Measurements from ENCODE around the gene ACBD7. TPM values are rescaled to one million over a fixed set of nuclear protein-coding genes. Genes with fewer than 3 reads are reported as not detected.

ACBD7 gene
- total RNA-seq, 1 donor from 2014 or later = not detected

DNA sequence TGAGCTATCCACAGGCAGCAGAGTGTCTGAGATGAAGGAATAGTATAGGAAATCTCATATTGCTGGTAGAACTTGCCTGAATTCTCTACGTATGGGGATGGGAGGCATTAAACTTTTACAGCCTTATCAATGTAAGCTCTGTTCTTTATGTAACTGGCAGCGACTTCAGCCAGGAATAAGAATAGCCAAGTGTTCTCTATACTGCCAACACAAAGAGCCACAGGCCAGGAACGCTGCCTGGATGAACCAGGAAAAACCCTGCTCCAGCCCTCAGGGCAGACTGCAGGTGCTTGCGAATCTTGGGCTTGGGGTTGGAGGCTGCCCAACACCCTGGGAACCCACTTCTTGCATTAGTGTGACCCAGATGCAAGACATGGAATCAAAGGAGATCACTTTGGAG lies 50.9 kb downstream of the ACBD7 start:
- H3K27me3 ChIP-seq = no peaks in the 10 kb centered on the region
- DNase-seq (no peak), ATAC-seq (no peak)
- TF ChIP-seq, protein P1, sequence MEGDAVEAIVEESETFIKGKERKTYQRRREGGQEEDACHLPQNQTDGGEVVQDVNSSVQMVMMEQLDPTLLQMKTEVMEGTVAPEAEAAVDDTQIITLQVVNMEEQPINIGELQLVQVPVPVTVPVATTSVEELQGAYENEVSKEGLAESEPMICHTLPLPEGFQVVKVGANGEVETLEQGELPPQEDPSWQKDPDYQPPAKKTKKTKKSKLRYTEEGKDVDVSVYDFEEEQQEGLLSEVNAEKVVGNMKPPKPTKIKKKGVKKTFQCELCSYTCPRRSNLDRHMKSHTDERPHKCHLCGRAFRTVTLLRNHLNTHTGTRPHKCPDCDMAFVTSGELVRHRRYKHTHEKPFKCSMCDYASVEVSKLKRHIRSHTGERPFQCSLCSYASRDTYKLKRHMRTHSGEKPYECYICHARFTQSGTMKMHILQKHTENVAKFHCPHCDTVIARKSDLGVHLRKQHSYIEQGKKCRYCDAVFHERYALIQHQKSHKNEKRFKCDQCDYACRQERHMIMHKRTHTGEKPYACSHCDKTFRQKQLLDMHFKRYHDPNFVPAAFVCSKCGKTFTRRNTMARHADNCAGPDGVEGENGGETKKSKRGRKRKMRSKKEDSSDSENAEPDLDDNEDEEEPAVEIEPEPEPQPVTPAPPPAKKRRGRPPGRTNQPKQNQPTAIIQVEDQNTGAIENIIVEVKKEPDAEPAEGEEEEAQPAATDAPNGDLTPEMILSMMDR (IDR thresholded peaks at IDR 0.05) = no peak
- no peaks in the 10 kb centered on the region for H3K9me3 ChIP-seq
- intact Hi-C loops (cut with DNase I) = no loop called here
- no peaks in the 10 kb centered on the region for H3K4me1 ChIP-seq
- H3K4me3 ChIP-seq = no peak overlapping the region
- no peak overlapping the region for H3K27ac ChIP-seq
- no peaks in the 10 kb centered on the region for H3K36me3 ChIP-seq

DNA sequence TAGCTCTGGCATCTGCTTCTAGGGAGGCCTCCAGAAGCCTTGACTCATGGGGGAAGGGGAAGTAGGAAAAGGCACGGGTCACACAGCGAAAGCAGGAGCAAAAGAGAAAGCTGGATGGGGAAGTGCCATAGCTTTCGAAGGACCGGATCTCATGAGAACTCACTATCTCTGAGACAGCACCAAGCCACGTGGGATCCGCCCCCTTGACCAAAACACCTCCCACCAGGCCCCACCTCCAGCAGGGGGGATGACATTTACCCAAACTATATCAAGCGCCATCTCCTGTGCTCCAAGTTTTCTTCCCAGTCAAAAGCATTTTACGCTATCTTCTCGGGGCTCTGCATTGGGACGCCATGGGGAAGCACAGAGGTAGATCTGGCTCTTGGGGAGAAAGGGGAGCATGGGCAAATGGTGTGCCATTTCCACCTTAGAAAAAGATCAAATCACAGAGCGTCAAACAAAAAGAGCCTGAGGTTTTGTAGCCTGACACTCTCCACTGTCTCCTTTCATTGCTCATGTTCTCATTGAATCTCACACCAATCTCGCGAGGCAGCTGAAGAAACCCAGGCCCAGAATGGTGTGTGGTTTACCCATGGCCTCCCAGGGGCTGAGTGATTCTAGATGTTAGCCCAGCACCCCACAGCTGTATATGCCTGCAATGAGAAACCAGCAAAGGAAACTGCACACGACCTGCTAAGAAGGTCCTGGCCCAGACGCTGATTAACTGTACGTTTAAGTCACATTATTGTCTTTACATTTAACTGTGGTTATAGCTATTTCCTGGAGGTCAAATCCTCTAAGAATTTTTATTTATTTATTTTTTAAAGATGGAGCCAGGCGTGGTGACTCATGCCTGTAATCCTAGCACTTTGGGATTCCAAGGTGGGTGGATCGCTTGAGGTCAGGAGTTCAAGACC lies 52.9 kb downstream of the ACBD7 start:
- H3K27ac ChIP-seq = no peak overlapping the region
- ATAC-seq = peak; percentile 95

DNA sequence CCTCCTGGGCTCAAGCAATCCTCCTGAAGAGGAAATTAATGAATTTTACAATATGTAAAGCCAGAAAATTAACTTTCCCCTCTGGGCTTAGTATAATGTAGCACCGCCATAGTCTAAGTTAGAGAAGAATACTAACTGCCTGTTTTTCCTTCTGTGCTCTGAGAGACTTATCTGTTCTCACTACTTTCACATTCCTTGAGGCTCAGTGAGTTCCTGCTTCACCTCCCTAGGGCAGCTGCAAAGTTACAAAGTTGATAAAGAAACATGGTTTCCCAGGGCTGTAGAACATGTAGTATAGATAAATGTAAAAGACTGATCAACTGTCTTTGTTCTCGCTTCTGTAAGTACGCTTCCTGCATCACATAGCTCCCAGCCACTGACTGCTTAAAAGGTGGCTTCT lies 60.8 kb downstream of the ACBD7 start:
- TF ChIP-seq, protein P1 (IDR thresholded peaks at IDR 0.05) = no peak
- Histone ChIP-seq H3K27me3 (no peaks in the 10 kb centered on the region), H3K9me3 (no peaks in the 10 kb centered on the region), H3K27ac (no peak overlapping the region), H3K4me3 (no peak overlapping the region), H3K36me3 (no peaks in the 10 kb centered on the region), H3K4me1 (no peaks in the 10 kb centered on the region)
- intact Hi-C loops (cut with DNase I) = no loop called here
- DNase-seq (no peak), ATAC-seq (no peak)

More for the DNA sequence above, 52.9 kb downstream of the ACBD7 start:
- H3K27me3 ChIP-seq = no peaks in the 10 kb centered on the region
- TF ChIP-seq, protein P1 (IDR thresholded peaks at IDR 0.05) = no peak
- H3K36me3 ChIP-seq = no peaks in the 10 kb centered on the region
- no peak overlapping the region for H3K4me3 ChIP-seq
- no peaks in the 10 kb centered on the region for H3K9me3 ChIP-seq
- intact Hi-C loops (cut with DNase I) = no loop called here
- peak; percentile 68 for DNase-seq
- no peaks in the 10 kb centered on the region for H3K4me1 ChIP-seq

Other genes starting within 250 kb of the ACBD7 start
- gene SUV39H2, start 209.9 kb downstream of the ACBD7 start, total RNA-seq = 4.5 TPM
- 11.3 TPM for gene DCLRE1C, start 134.7 kb downstream of the ACBD7 start, total RNA-seq
- gene MEIG1, start 129.4 kb downstream of the ACBD7 start, total RNA-seq = not detected
- gene OLAH, start 44.8 kb downstream of the ACBD7 start, total RNA-seq = 0.93 TPM
- 15.3 TPM for gene RPP38, start 8.6 kb upstream of the ACBD7 start, total RNA-seq
- 12.4 TPM for gene NMT2, start 79.9 kb upstream of the ACBD7 start, total RNA-seq

All from upper lobe of right lung (tissue), 1 donor.